BE2C (cell line): ENCODE results near the gene AAGAB.
A peak's percentile ranks its signal among the peaks of the same experiment; 100 is the strongest.

Experiments
- DNase-seq: peaks from one replicate; pipeline ENCODE4 v3.0.0-alpha.2; 2020
- H3K27me3 ChIP-seq: fragments of 250-450 bp; sonication (Bioruptor Pico); 2 replicates; pipeline ENCODE4 v1.5.1; 2020; ENCODE audit warnings: mild to moderate bottlenecking
- H3K36me3 ChIP-seq: fragments of 250-450 bp; sonication (Bioruptor Pico); 2 replicates; pipeline ENCODE4 v1.5.1; 2020; ENCODE audit warnings: mild to moderate bottlenecking
- H3K4me1 ChIP-seq: fragments of 250-450 bp; sonication (Bioruptor Pico); 2 replicates; pipeline ENCODE4 v1.5.1; 2020
- H3K4me3 ChIP-seq: 2 replicates; pipeline ENCODE4 v1.5.1; 2011; ENCODE audit warnings: low read depth, low read length
- H3K9me3 ChIP-seq: fragments of 250-450 bp; sonication (Bioruptor Pico); 2 replicates; pipeline ENCODE4 v1.5.1; 2020
- TF ChIP-seq, protein P1 (sequence below): IDR thresholded peaks from 2 replicates; pipeline ENCODE4 v1.5.1; 2012; ENCODE audit warnings: mild to moderate bottlenecking, low read depth, low read length

The AAGAB gene

DNA sequence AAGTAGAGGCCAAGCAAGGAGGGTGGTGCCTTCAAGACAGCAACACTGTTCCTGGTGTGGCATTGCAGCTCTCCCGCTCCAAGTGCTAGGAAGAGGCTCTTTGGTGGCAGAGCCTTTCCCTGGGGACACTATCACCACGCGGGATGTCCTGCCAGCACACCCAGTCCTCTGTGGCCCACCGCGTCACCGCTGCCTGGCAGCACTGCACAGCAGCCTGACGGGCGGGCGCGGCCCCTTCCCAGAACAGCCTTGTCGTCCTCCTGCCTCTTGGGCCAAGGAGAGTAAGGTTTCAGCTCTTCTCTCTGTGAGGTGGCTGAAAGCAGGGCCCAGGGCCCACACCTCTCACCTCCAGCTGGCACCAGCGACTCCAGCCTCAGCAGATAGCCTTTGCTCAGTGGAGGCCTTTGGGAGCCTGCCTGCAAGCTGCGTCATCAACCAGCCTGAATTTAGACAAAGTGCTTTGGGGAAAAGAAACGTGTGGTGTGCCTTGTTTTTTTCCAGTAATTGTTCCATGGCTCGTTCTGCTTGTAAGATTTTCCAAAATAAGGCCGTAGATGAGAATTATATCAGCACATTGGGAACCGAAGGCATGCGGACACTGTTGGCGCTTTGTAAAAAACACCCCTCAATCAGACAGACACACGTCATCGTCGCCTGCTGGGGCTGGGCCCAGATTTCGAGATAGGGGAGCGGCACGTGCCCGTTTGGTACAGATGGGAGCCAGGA lies 65.0 kb downstream of the AAGAB start:
- DNase-seq, result no peak
- Histone ChIP-seq H3K36me3 (no peaks in the 10 kb centered on the region; the same call in 1 of the 2 replicates), H3K4me3 (no peak overlapping the region), H3K4me1 (peaks cover 3% of the 10 kb centered on the region; the same call in 1 of the 2 replicates), H3K27me3 (no peaks in the 10 kb centered on the region), H3K9me3 (no peaks in the 10 kb centered on the region)
- TF ChIP-seq, protein P1, sequence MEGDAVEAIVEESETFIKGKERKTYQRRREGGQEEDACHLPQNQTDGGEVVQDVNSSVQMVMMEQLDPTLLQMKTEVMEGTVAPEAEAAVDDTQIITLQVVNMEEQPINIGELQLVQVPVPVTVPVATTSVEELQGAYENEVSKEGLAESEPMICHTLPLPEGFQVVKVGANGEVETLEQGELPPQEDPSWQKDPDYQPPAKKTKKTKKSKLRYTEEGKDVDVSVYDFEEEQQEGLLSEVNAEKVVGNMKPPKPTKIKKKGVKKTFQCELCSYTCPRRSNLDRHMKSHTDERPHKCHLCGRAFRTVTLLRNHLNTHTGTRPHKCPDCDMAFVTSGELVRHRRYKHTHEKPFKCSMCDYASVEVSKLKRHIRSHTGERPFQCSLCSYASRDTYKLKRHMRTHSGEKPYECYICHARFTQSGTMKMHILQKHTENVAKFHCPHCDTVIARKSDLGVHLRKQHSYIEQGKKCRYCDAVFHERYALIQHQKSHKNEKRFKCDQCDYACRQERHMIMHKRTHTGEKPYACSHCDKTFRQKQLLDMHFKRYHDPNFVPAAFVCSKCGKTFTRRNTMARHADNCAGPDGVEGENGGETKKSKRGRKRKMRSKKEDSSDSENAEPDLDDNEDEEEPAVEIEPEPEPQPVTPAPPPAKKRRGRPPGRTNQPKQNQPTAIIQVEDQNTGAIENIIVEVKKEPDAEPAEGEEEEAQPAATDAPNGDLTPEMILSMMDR, result no peak

DNA sequence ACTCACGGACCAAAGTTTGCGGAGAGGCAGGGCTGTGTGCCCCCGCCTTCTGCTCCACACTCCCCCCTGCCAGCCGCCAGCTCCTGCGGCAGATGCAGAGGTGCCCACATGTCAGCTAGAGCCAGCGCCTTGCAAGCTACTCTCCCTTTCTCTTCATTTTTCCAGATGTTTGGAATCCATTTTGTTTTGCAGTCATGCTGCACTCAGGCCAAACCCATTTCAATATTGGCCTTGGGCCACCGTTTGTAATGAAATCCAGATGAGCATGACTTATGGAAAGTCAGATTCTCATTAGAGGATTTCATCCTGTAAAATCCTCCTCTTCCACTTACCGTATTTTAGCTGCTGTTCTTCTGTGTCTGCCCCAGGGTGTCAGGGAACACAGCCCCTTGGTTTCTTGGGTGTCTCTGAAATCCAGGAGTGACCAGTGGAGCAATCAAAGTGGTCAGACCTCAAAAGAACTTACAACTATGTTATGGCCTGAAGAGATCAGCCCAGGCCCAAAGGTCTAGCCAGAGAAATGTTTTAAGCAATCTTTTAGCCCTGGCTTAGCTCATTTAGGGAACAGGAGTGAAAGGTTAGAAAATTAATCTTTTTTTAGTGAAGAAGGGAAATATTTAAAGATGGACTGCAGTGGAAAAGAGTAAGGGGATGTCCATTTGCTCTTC lies 65.8 kb downstream of the AAGAB start:
- peak; percentile 48 for DNase-seq
- TF ChIP-seq, protein P1, result no peak
- H3K4me3 ChIP-seq, result no peak overlapping the region
- no peaks in the 10 kb centered on the region; the same call in 1 of the 2 replicates for H3K36me3 ChIP-seq
- no peaks in the 10 kb centered on the region for H3K27me3 ChIP-seq
- peaks cover 3% of the 10 kb centered on the region; the same call in 1 of the 2 replicates for H3K4me1 ChIP-seq
- H3K9me3 ChIP-seq, result no peaks in the 10 kb centered on the region

DNA sequence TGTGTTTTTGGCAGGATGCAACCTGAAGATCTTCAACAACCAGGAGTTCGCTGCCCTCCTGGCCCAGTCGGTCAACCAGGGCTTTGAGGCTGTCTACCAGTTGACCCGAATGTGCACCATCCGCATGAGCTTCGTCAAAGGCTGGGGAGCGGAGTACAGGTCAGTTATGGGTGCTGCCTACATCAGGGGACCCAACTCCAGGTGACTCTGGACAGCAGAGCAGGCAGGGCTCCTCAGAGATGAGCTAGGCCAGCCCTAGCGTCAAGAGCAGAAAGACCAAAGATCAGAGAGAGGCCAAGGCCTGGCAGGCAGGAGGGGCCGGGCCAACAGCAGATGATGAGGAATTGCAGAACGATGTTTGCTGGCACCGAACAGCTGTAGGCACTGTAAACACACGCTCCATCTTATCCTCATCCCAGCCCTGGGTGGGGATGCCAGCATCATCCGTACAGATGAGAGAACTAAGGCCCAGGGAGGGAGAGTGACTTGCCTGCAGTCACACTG lies 67.1 kb downstream of the AAGAB start:
- Histone ChIP-seq H3K36me3 (no peaks in the 10 kb centered on the region; the same call in 1 of the 2 replicates), H3K4me1 (peaks cover 3% of the 10 kb centered on the region; the same call in 1 of the 2 replicates), H3K9me3 (no peaks in the 10 kb centered on the region), H3K27me3 (no peaks in the 10 kb centered on the region), H3K4me3 (no peak overlapping the region)
- TF ChIP-seq, protein P1, result no peak
- DNase-seq, result no peak

DNA sequence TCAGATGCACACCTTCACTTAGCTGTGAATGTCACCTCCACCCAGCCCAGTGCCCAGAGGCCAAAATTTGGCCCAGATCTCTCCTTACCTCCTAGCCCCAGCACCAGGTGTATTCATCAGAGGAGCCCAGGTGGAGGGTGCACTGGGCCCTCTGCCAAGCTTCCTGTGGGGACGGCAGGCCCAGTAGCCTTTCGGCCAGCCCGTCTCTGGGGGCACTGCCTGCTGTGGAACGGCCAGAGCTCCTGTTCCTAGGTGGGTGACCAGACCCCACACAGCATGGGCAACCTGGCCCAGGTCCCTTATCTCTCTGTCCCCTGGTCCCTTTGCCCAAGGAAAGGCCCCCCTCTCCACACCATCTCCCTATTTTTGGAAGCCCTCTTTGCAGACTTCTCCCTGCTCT lies 67.8 kb downstream of the AAGAB start:
- no peak for DNase-seq
- H3K4me3 ChIP-seq, result no peak overlapping the region
- no peaks in the 10 kb centered on the region for H3K27me3 ChIP-seq
- H3K4me1 ChIP-seq, result peaks cover 3% of the 10 kb centered on the region; the same call in 1 of the 2 replicates
- H3K36me3 ChIP-seq, result no peaks in the 10 kb centered on the region; the same call in 1 of the 2 replicates
- no peaks in the 10 kb centered on the region for H3K9me3 ChIP-seq
- TF ChIP-seq, protein P1, result no peak

DNA sequence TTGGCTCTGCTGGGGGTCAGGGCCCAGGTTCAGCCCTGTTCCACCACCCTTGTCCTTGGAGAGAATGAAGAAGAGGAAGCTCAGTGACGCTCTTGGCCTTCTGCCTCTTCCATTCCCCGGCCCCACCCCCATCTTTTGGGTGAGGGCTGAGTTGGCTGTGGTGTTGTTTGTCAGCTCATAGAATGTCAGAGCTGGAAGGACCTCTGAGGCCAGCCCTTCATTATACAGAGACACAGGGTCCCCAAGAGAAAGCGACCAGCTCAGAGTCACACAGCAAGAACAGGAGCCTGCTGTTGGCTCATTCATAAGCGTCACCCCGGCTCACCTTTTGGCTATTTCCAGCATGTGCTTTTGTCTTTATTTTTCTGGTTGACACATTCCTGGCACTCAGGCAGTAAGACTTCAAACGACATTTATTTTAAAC lies 68.2 kb downstream of the AAGAB start:
- TF ChIP-seq, protein P1, result no peak

More for the DNA sequence above, 68.2 kb downstream of the AAGAB start:
- no peaks in the 10 kb centered on the region; the same call in 1 of the 2 replicates for H3K36me3 ChIP-seq
- DNase-seq, result no peak
- H3K9me3 ChIP-seq, result no peaks in the 10 kb centered on the region
- no peaks in the 10 kb centered on the region for H3K27me3 ChIP-seq
- peaks cover 3% of the 10 kb centered on the region; the same call in 1 of the 2 replicates for H3K4me1 ChIP-seq
- H3K4me3 ChIP-seq, result no peak overlapping the region
